ENCODE measurements around the gene HEATR3. TPM values are rescaled to one million over a fixed set of nuclear protein-coding genes. Genes with fewer than 3 reads are reported as not detected.

Gene HEATR3
- polyA plus RNA-seq, 3 donors: 10.4 to 40.6 (median 10.7) TPM

GRCh38 chr16:50023641-50024040 lies 42.1 kb upstream of the HEATR3 start:
- Histone ChIP-seq H3K9me3 (replicated peaks in 1 of 2; ENCODE audit: control insufficient read depth in 1 of 2, insufficient read depth in 1 of 2, low read length in 2 of 2) (no peaks in the 10 kb centered on the region), H3K79me2 (ENCODE audit: insufficient read depth, low read length) (peaks cover 37% of the 10 kb centered on the region), H3K36me3 (replicated peaks in 1 of 2; ENCODE audit: control insufficient read depth in 1 of 2, insufficient read depth in 2 of 2, low read length in 2 of 2) (peaks cover 0 to 13% of the 10 kb centered on the region in 2 donors), H3K4me3 (replicated peaks in 1 of 3; ENCODE audit: low read depth in 2 of 3, low read length in 3 of 3) (no peak overlapping the region), H3K4me1 (ENCODE audit: control insufficient read depth in 1 of 2, insufficient read depth in 2 of 2, low read length in 2 of 2) (peaks cover 12 to 24% of the 10 kb centered on the region in 2 donors), H3K9ac (ENCODE audit: insufficient read depth, low read length, poor library complexity, severe bottlenecking) (no peak overlapping the region), H3K4me2 (replicated peaks; ENCODE audit: extremely low read depth, low read length, poor library complexity, severe bottlenecking) (no peak overlapping the region), H2AFZ (ENCODE audit: insufficient read depth, low read depth, low read length, poor library complexity, severe bottlenecking) (peak overlapping the region; percentile 19), H3K27me3 (ENCODE audit: control insufficient read depth in 2 of 2, insufficient read depth in 2 of 2, low read length in 2 of 2) (no peaks in the 10 kb centered on the region), H3K27ac (ENCODE audit: low read depth in 1 of 2, low read length in 2 of 2) (no peak overlapping the region), H4K20me1 (ENCODE audit: insufficient read depth, low read length) (peaks cover under 1% of the 10 kb centered on the region)
- Mint-ChIP-seq H3K27me3 (ENCODE audit: low read depth in 3 of 3) (peaks cover 0 to 5% (median 1%) of the 10 kb centered on the region in 3 donors), H3K27ac (no peak overlapping the region), H3K4me3 (no peak overlapping the region), H3K36me3 (peaks cover 4 to 6% of the 10 kb centered on the region in 2 donors), H3K4me1 (peaks cover 26% of the 10 kb centered on the region), H3K9me3 (no peaks in the 10 kb centered on the region)
- no peak for TF ChIP-seq CTCF (IDR thresholded peaks at IDR 0.05)
- DNase-seq: no peak
- 100% methylated on average over 2 of the region's 4 CpGs for WGBS (ENCODE audit: insufficient coverage)
- intact Hi-C loops (cut with micrococcal nuclease): loop anchor here (1.0 to 5.0 kb wide), 5 partner anchors 43 to 345 kb away; partner anchors contain the start of genes BRD7 (in 2 of the 2) and TENT4B (in 1 of the 2)

- Mint-ChIP-seq H3K36me3 (peaks cover 6% of the 10 kb centered on the region in 2 donors), H3K9me3 (no peaks in the 10 kb centered on the region), H3K4me3 (no peak overlapping the region), H3K27ac (no peak overlapping the region), H3K4me1 (peaks cover 26% of the 10 kb centered on the region), H3K27me3 (ENCODE audit: low read depth in 3 of 3) (peaks cover 0 to 5% (median 1%) of the 10 kb centered on the region in 3 donors)
- no peak overlapping the region for H3K27ac ChIP-seq (ENCODE audit: low read depth in 1 of 2, low read length in 2 of 2)
- no peaks in the 10 kb centered on the region for H3K9me3 ChIP-seq (replicated peaks in 1 of 2; ENCODE audit: control insufficient read depth in 1 of 2, insufficient read depth in 1 of 2, low read length in 2 of 2)
- no peak for DNase-seq
- H2AFZ ChIP-seq (ENCODE audit: insufficient read depth, low read depth, low read length, poor library complexity, severe bottlenecking): no peak overlapping the region
- intact Hi-C loops (cut with micrococcal nuclease): loop anchor here (1.0 to 5.0 kb wide), 5 partner anchors 43 to 345 kb away; partner anchors contain the start of genes BRD7 (in 2 of the 2) and TENT4B (in 1 of the 2)
- 100% methylated on average over 2 of the region's 11 CpGs for WGBS (ENCODE audit: insufficient coverage)
- H3K36me3 ChIP-seq (replicated peaks in 1 of 2; ENCODE audit: control insufficient read depth in 1 of 2, insufficient read depth in 2 of 2, low read length in 2 of 2): peaks cover 4 to 19% of the 10 kb centered on the region in 2 donors
- peaks cover 12 to 24% of the 10 kb centered on the region in 2 donors for H3K4me1 ChIP-seq (ENCODE audit: control insufficient read depth in 1 of 2, insufficient read depth in 2 of 2, low read length in 2 of 2)
- no peaks in the 10 kb centered on the region for H3K27me3 ChIP-seq (ENCODE audit: control insufficient read depth in 2 of 2, insufficient read depth in 2 of 2, low read length in 2 of 2)
- H3K79me2 ChIP-seq (ENCODE audit: insufficient read depth, low read length): peaks cover 42% of the 10 kb centered on the region
- H3K4me2 ChIP-seq (replicated peaks; ENCODE audit: extremely low read depth, low read length, poor library complexity, severe bottlenecking): no peak overlapping the region
- TF ChIP-seq CTCF (IDR thresholded peaks at IDR 0.05): no peak
- peaks cover 7% of the 10 kb centered on the region for H4K20me1 ChIP-seq (ENCODE audit: insufficient read depth, low read length)
- no peak overlapping the region for H3K9ac ChIP-seq (ENCODE audit: insufficient read depth, low read length, poor library complexity, severe bottlenecking)
- H3K4me3 ChIP-seq (replicated peaks in 1 of 3; ENCODE audit: low read depth in 2 of 3, low read length in 3 of 3): no peak overlapping the region
These were observed 41.6 kb upstream of the HEATR3 start for GRCh38 chr16:50024207-50024606.
